ENCODE results near the gene OR5K1. TPM values are rescaled to one million over a fixed set of nuclear protein-coding genes. Genes with fewer than 3 reads are reported as not detected.

The OR5K1 gene
- polyA plus RNA-seq, 1 experiment = not detected

GRCh38 chr3:98512576-98512975, 49.6 kb downstream of the OR5K1 start:
- POLR2A ChIA-PET = no interaction called here
- no peaks in the 10 kb centered on the region for H3K27me3 ChIP-seq (ENCODE audit: control insufficient read depth, insufficient read depth, low read length)

GRCh38 chr3:98513091-98513511, 50.1 kb downstream of the OR5K1 start:
- CTCF ChIA-PET = interaction anchor here (0.9 to 1.3 kb wide), 2 partner anchors 17 to 84 kb away, joined by 3 to 4 read pairs; no protein-coding TSS in a partner anchor
- Histone ChIP-seq H3K4me3 (ENCODE audit: low read depth, low read length) (no peak overlapping the region), H3K36me3 (ENCODE audit: control insufficient read depth, insufficient read depth, low read length) (no peaks in the 10 kb centered on the region; the same call in 1 of the 2 replicates), H3K27me3 (ENCODE audit: control insufficient read depth, insufficient read depth, low read length) (no peaks in the 10 kb centered on the region)
- no peak for DNase-seq (ENCODE audit: low read depth)
- POLR2A ChIA-PET = no interaction called here
- TF ChIP-seq CTCF (IDR thresholded peaks at IDR 0.05; ENCODE audit: insufficient read depth, low read depth, low read length) = no peak

More at GRCh38 chr3:98512576-98512975, 49.6 kb downstream of the OR5K1 start:
- Histone ChIP-seq H3K36me3 (ENCODE audit: control insufficient read depth, insufficient read depth, low read length) (no peaks in the 10 kb centered on the region; the same call in 1 of the 2 replicates), H3K4me3 (ENCODE audit: low read depth, low read length) (no peak overlapping the region)
- CTCF ChIA-PET = interaction anchor here (0.9 kb wide), 1 partner anchor 16 kb away, joined by 3 read pairs; no protein-coding TSS in a partner anchor
- no peak for TF ChIP-seq CTCF (IDR thresholded peaks at IDR 0.05; ENCODE audit: insufficient read depth, low read depth, low read length)
- no peak for DNase-seq (ENCODE audit: low read depth)

- Histone ChIP-seq H3K36me3 (ENCODE audit: control insufficient read depth, insufficient read depth, low read length) (no peaks in the 10 kb centered on the region; the same call in 1 of the 2 replicates), H3K27me3 (ENCODE audit: control insufficient read depth, insufficient read depth, low read length) (no peaks in the 10 kb centered on the region), H3K4me3 (ENCODE audit: low read depth, low read length) (no peak overlapping the region)
- ChIA-PET CTCF (interaction anchor here (0.7 to 1.3 kb wide), 3 partner anchors 18 to 234 kb away, joined by 3 to 4 read pairs (median 3); no protein-coding TSS in a partner anchor), POLR2A (no interaction called here)
- TF ChIP-seq CTCF (IDR thresholded peaks at IDR 0.05; ENCODE audit: insufficient read depth, low read depth, low read length) = no peak
- no peak for DNase-seq (ENCODE audit: low read depth)
Observed at GRCh38 chr3:98513736-98514135, 50.7 kb downstream of the OR5K1 start.

GRCh38 chr3:98514948-98515347, 51.9 kb downstream of the OR5K1 start:
- no peak for TF ChIP-seq CTCF (IDR thresholded peaks at IDR 0.05; ENCODE audit: insufficient read depth, low read depth, low read length)
- H3K27me3 ChIP-seq (ENCODE audit: control insufficient read depth, insufficient read depth, low read length) = no peaks in the 10 kb centered on the region
- H3K4me3 ChIP-seq (ENCODE audit: low read depth, low read length) = no peak overlapping the region
- DNase-seq (ENCODE audit: low read depth) = no peak
- ChIA-PET POLR2A (no interaction called here), CTCF (no interaction called here)
- no peaks in the 10 kb centered on the region for H3K36me3 ChIP-seq (ENCODE audit: control insufficient read depth, insufficient read depth, low read length)

GRCh38 chr3:98518816-98519215, 55.8 kb downstream of the OR5K1 start:
- H3K36me3 ChIP-seq (ENCODE audit: control insufficient read depth, insufficient read depth, low read length) = no peaks in the 10 kb centered on the region
- ChIA-PET POLR2A (no interaction called here), CTCF (interaction anchor here (1.1 kb wide), 1 partner anchor 11 kb away, joined by 3 read pairs; no protein-coding TSS in a partner anchor)
- no peaks in the 10 kb centered on the region for H3K27me3 ChIP-seq (ENCODE audit: control insufficient read depth, insufficient read depth, low read length)
- DNase-seq (ENCODE audit: low read depth) = no peak
- TF ChIP-seq CTCF (IDR thresholded peaks at IDR 0.05; ENCODE audit: insufficient read depth, low read depth, low read length) = no peak
- no peak overlapping the region for H3K4me3 ChIP-seq (ENCODE audit: low read depth, low read length)

Data from BJ (cell line).